Mononuclear cell (primary cell): ENCODE results near the gene CSGALNACT2. TPM values are rescaled to one million over a fixed set of nuclear protein-coding genes. Genes with fewer than 3 reads are reported as not detected.

Experiments
- H3K27me3 ChIP-seq: 2 replicates; pipeline ENCODE4 v1.6.0; 2011; ENCODE audit warnings: low read length, control low read depth; ENCODE audit not compliant: insufficient read depth
- H3K4me1 ChIP-seq: 2 replicates; pipeline ENCODE4 v1.5.1; 2011; ENCODE audit warnings: mild to moderate bottlenecking, low read length, control low read depth; ENCODE audit not compliant: insufficient read depth
- H3K4me3 ChIP-seq: 2 replicates; pipeline ENCODE4 v1.5.1; 2011; ENCODE audit warnings: mild to moderate bottlenecking, low read length, moderate library complexity
- H3K9me3 ChIP-seq: 2 replicates; pipeline ENCODE4 v1.5.1; 2011; ENCODE audit warnings: low read depth, mild to moderate bottlenecking, control low read depth, low read length
- total RNA-seq: library from RNA; depleted of rRNA; stranded (reverse); fragments of >200 nt; gene quantifications from one replicate; pipeline ENCODE4 v1.2.3, GENCODE V29; 2012

The CSGALNACT2 gene
- total RNA-seq, 1 donor = 68.8 TPM

DNA sequence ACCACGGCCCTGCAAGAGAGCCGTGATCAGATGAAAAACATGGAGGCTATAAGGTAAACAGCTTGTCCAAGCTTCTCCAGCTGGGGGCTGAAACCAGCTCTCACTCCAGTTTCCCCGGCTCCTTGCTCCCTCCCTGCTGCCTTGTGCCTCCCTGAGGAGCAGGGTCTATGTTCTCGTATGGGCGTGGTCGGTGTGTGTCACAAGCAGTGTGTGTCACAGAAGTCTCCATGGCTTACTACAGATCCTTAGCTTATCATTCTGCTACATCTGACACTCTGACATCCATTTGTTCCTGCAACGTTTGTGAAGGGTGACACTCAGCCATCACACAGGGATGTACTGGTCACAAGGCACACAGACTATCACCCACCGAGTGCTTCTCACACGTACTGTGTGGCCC, 54.6 kb downstream of the CSGALNACT2 start:
- Histone ChIP-seq H3K4me1 (no peaks in the 10 kb centered on the region), H3K9me3 (no peaks in the 10 kb centered on the region), H3K27me3 (no peaks in the 10 kb centered on the region), H3K4me3 (no peak overlapping the region)

GRCh38 chr10:43193496-43194080, 55.3 kb downstream of the CSGALNACT2 start:
- Histone ChIP-seq H3K4me1 (no peaks in the 10 kb centered on the region), H3K27me3 (no peaks in the 10 kb centered on the region), H3K9me3 (no peaks in the 10 kb centered on the region), H3K4me3 (no peak overlapping the region)

- H3K4me3 ChIP-seq = no peak overlapping the region
- H3K4me1 ChIP-seq = no peaks in the 10 kb centered on the region
- no peaks in the 10 kb centered on the region for H3K9me3 ChIP-seq
- H3K27me3 ChIP-seq = no peaks in the 10 kb centered on the region
Observed at GRCh38 chr10:43194266-43194665, 56.0 kb downstream of the CSGALNACT2 start.

DNA sequence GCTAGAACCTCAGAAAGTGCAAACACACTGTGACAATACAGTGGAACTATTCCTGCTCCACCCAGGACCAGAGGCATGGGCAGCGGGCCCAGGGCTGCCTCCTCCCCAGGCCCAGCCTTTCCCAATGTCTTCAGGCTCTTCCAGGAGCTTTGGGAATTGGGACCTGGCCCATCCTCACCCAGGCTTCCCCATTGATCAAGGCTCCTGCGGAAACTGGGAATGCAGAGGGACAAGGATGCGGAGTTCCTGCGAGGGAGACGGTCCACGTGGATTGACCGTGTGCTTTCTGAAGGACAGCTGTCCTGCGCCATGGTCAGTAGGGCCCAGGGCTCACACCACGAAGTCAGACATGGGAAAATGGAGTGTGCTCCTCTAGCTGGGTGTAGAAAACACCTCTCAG, 56.6 kb downstream of the CSGALNACT2 start:
- Histone ChIP-seq H3K4me3 (no peak overlapping the region), H3K9me3 (no peaks in the 10 kb centered on the region), H3K27me3 (no peaks in the 10 kb centered on the region), H3K4me1 (no peaks in the 10 kb centered on the region)

GRCh38 chr10:43195557-43195956, 57.3 kb downstream of the CSGALNACT2 start:
- no peaks in the 10 kb centered on the region for H3K4me1 ChIP-seq
- H3K9me3 ChIP-seq = no peaks in the 10 kb centered on the region
- H3K4me3 ChIP-seq = no peak overlapping the region
- H3K27me3 ChIP-seq = no peaks in the 10 kb centered on the region

DNA sequence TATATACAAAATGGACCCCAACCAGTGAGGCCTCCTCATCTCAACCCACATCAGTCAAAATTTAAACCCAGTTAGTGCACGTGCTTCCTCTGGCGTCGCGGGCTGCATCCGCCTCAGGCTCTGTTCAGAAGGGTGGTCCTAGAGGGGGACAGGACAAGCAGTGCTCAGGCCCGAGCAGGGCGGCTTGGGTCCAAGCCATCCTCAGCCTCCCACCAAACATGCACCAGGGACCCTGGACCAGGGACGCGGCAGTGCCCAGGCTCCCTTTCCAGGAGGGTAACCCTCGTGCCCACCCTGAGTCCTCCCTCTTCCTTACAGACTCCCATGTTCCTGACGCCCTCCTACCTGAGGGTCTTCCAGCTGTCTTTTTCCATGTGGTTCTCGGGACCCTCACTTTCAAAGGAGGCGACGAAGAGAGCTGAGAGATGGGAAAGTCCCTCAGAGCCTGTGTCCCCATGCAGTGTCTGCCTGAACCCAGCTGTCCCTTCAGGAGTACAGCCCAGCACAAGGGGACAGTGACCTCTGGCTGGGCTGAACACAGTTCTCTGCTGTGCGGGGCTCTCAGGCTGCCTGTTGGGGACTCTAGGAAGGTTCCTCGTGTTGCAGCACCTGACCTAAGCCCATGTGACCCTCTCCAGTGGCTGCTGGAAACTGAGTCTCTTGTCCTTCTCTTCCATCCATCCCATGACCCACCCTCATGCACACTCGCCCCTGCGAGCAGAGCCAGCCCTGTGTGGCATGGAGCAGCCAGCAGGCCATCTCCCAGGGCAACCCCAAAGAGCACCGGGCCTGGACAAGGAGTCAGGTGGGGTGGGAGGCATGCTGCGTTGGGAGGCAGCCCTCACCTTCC, 58.1 kb downstream of the CSGALNACT2 start:
- Histone ChIP-seq H3K9me3 (no peaks in the 10 kb centered on the region), H3K4me3 (no peak overlapping the region), H3K4me1 (peaks cover under 1% of the 10 kb centered on the region), H3K27me3 (no peaks in the 10 kb centered on the region)

DNA sequence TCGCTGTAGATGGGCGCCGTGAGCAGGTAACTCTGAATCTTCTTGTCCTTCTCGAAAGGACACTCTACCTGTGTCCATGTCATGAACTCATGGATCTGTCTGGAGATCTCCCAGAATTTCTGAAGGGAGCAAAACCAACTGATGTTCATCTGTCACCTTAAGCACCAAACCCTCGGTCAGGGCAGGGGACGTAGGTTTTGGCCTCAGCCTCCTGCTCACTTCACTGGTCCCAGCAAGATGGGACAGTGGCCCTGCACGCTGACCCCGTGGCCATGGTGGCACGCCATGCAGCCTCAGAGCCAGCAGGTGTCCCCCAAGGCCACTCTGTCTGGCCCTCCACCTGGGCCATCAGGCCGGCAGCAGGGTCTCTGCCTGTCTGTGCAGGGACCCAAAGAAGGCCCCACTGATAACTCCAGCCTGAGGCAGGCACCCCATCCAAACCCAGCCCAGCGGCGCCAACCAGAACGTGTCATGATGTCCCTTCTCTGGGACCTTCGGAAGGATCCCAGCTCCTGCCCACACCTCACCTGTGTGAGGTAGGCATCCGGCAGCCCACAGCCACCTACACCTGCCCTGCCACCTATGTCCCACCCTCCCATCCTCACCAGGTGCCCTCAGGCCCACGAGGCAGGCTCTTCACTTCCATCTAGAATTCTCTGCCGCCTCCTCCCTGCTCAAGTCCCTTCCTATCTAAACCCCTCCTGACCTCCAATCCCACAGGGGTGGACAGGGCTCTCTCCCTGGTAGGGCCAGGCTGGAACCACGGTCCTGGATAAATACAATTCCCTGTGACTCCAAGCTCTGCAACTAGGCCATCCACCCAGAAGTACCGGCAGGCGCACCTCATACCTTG, 59.0 kb downstream of the CSGALNACT2 start:
- no peak overlapping the region for H3K4me3 ChIP-seq

GRCh38 chr10:43197834-43198681, 59.8 kb downstream of the CSGALNACT2 start:
- H3K9me3 ChIP-seq = no peaks in the 10 kb centered on the region
- H3K4me1 ChIP-seq = peaks cover 10% of the 10 kb centered on the region
- no peaks in the 10 kb centered on the region for H3K27me3 ChIP-seq
- no peak overlapping the region for H3K4me3 ChIP-seq

More for the DNA sequence above, 59.0 kb downstream of the CSGALNACT2 start:
- peaks cover 9% of the 10 kb centered on the region for H3K4me1 ChIP-seq
- no peaks in the 10 kb centered on the region for H3K27me3 ChIP-seq
- no peaks in the 10 kb centered on the region for H3K9me3 ChIP-seq

DNA sequence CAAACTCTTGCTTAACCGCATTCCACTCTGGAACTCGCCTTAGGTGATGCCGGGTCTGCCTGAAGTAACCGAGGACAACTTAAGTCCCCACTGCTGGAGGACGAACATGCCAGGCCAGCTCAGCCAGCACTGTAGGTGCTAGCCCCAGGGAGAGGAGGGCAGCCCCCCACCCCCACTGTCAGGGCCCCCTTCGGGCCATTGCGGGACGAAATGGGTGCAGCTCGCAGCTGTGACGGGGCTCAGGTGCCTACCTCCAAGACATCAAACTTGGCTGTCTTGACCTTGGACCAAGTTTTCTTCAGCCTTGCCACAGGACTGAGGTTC, 60.4 kb downstream of the CSGALNACT2 start:
- H3K4me3 ChIP-seq = no peak overlapping the region
- peaks cover 10% of the 10 kb centered on the region for H3K4me1 ChIP-seq
- no peaks in the 10 kb centered on the region for H3K27me3 ChIP-seq
- no peaks in the 10 kb centered on the region for H3K9me3 ChIP-seq

DNA sequence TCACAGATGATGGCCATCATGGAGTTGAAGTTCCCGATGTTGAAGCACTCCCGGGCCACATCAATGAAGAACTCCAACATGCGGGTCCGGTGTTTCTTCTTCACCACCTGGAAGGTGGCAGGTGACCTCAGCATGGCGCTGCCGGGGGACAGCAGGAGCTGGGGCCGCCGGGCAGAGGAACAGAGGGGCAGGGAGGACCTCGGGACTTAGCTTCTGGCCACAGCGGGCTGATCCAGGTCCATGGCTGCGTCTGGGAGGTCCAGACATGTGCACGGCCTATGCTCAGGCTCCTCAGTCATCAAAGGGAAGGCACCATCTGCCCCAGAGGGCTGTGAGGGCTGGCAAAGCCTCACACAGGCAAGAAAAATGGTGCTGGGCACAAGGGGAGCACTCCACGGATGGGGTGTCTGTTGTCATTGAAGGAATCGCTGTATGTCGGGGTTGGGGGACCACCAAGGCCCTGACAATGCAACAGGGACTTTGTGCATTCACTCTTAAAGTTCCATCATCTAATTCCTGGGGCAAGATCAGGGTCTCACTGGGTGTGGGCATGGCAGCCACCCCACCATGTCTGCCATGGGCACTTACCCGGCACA, 60.9 kb downstream of the CSGALNACT2 start:
- no peaks in the 10 kb centered on the region for H3K9me3 ChIP-seq
- H3K4me3 ChIP-seq = no peak overlapping the region
- H3K27me3 ChIP-seq = no peaks in the 10 kb centered on the region
- H3K4me1 ChIP-seq = peaks cover 10% of the 10 kb centered on the region

DNA sequence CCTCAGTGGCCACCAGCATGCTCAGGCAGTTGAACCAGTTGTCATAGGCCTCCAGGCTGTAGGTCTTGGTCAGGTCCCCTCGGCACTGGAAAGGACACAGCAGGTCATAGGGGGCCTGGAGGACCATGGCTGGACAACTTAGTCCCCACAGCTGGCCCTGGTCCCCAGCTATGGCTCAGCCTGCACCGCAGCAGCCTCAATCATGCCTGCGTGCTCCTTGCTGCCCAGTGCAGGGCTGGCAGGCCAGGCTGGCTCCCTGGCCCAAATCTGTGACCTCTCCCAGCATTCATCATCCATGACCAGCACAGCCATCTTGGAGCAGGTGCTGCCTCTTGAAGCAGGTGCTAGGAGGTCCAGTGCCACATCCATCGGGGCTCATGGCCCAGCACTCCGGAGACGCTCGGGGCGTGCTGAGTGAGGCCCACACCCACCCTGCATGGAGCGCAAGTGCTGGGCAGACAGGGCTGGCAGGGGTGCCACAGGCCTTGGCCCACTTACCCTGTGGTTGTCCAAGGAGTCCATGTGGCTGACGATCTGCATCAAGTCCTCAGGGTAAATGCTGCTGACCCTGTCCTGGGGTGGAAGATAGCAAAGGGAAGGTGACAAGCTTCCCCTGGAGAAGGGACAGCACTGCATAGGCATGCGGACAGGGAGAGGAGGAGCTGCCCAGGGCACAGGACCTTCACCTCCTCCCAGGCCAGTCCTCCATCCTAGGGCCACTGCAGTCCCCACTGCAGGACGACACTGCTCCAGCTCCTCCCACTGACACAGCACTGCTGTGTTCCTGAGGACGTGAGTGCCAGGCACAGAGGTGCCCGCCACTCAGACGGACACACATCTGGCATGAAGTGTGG, 61.7 kb downstream of the CSGALNACT2 start:
- Histone ChIP-seq H3K4me3 (no peak overlapping the region), H3K9me3 (no peaks in the 10 kb centered on the region), H3K4me1 (peaks cover 10% of the 10 kb centered on the region), H3K27me3 (no peaks in the 10 kb centered on the region)

DNA sequence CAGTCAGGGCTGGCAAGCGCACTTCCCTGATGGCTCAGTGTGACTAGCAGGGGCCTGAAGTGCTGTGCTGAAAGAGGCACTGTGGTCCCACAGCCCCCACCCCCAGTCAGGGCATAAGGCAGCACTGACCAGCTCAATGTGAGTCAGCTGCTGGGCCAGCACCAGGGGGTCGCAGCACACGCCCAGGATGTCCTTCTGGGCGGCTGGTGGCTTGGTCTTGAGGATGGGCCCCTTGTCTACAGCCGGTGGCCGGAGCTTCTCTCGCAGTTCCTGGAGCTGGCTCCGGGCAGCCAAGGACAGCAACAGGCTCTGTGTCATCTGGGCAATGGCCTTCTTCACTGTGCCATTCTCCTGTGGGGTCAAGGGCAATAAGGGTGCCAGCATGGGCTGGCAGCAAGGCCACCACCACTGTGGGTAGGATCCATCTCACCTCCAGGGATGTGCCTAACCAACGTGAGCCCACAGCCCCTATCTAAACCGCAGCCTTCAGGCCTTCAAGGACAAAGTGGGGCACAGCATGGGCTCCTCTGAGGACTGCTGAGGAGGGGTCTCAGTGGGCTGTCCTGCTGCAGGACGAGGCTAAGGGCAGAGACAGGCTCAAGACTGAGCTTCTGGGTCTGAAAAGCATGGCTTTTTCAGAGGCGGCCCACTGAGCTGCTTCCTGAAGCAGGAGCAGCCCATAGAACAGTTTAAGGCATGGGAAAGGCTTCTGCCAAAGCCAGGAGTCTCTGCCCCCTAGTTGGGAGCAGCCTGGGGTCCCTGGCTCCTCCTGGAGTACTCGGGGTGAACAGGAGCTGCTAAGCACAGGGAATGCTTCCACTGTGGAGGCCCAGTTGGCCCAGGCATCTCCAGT, 62.5 kb downstream of the CSGALNACT2 start:
- Histone ChIP-seq H3K27me3 (no peaks in the 10 kb centered on the region), H3K4me3 (no peak overlapping the region), H3K9me3 (no peaks in the 10 kb centered on the region), H3K4me1 (peaks cover 10% of the 10 kb centered on the region)

DNA sequence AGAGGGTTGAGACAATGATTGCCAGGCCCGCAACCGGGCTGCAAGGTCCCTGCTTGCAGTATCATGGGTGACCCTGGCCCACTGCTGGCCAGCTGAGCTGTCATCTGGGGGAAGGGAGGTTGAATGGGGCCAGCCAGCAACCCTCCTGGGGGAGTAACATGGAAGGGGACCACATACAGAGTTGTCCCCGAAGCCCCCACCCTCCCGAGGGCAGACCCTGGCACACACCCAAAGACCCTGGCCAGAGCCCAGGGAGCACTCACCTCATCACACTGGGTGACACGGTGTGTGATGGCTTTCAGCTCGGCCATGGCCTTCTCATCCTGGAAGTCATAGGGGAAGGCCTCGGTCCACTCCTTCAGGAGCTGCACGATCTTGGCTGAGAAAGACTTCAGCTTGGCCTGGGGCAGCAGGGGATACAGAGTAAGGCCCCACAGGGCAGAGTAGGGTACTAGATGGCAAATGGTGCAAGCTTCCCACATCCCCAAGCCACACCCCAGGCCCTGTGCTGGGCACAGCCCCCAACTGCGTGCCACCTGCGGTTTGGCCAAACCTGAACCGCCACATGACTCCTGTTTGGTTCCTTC, 63.4 kb downstream of the CSGALNACT2 start:
- Histone ChIP-seq H3K4me1 (peaks cover 10% of the 10 kb centered on the region), H3K27me3 (no peaks in the 10 kb centered on the region), H3K4me3 (no peak overlapping the region), H3K9me3 (no peaks in the 10 kb centered on the region)
